ACC112 (cell line): ENCODE measurements around the gene VPS16.

Experiments
- H2AFZ ChIP-seq: fragments of 200-600 bp; sonication (generic); one replicate; pipeline ENCODE4 v1.6.0; 2017; ENCODE audit warnings: antibody characterized with exemption, low read length; ENCODE audit not compliant: unreplicated experiment
- H3K27ac ChIP-seq: fragments of 200-600 bp; sonication (generic); 2 replicates; pipeline ENCODE4 v1.5.1; 2014; ENCODE audit warnings: low read depth, mild to moderate bottlenecking, antibody characterized with exemption, low read length, moderate library complexity
- H3K27me3 ChIP-seq: fragments of 200-600 bp; sonication (generic); 2 replicates; pipeline ENCODE4 v1.6.1; 2014; ENCODE audit warnings: mild to moderate bottlenecking, antibody characterized with exemption, low read length, moderate library complexity, mixed read lengths; ENCODE audit not compliant: insufficient read depth
- H3K36me3 ChIP-seq: fragments of 200-600 bp; sonication (generic); 2 replicates; pipeline ENCODE4 v1.6.1; 2016; ENCODE audit warnings: mild to moderate bottlenecking, antibody characterized with exemption, low read length, moderate library complexity, mixed read lengths; ENCODE audit not compliant: insufficient read depth
- H3K4me1 ChIP-seq: fragments of 200-600 bp; sonication (generic); one replicate; pipeline ENCODE4 v1.6.1; 2016; ENCODE audit warnings: low read length, mixed read lengths; ENCODE audit not compliant: insufficient read depth, unreplicated experiment, control insufficient read depth
- H3K4me3 ChIP-seq: fragments of 200-600 bp; sonication (generic); 2 replicates; pipeline ENCODE4 v1.5.1; 2014; ENCODE audit warnings: mild to moderate bottlenecking, low read depth, low read length
- H3K79me2 ChIP-seq: fragments of 200-600 bp; sonication (generic); one replicate; pipeline ENCODE4 v1.6.0; 2016; ENCODE audit warnings: low read length; ENCODE audit not compliant: control insufficient read depth, unreplicated experiment, insufficient read depth

Gene VPS16

DNA sequence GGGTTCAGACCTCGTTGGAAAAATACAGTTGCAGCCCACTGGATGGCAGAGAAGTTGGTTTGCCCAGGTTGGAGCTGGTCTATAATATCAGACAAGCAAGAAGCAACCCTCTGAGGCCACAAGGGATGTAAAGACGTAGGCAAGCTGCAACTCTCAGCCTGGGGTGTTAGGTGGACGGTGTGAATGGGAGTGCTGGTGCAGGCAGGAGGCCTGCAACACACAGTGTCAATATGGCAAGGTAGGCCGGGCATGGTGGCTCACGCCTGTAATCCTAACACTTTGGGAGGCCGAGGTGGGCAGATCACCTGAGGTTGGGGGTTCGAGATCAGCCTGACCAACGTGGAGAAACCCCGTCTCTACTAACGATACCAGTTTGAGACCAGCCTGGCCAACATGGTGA is 10.5 kb downstream of the VPS16 start:
- Histone ChIP-seq H2AFZ (no peak overlapping the region), H3K27ac (no peak overlapping the region), H3K27me3 (no peaks in the 10 kb centered on the region), H3K4me3 (no peak overlapping the region), H3K79me2 (peaks cover 8% of the 10 kb centered on the region), H3K36me3 (peaks cover 3% of the 10 kb centered on the region; the same call in 1 of the 2 replicates), H3K4me1 (peaks cover 7% of the 10 kb centered on the region)

DNA sequence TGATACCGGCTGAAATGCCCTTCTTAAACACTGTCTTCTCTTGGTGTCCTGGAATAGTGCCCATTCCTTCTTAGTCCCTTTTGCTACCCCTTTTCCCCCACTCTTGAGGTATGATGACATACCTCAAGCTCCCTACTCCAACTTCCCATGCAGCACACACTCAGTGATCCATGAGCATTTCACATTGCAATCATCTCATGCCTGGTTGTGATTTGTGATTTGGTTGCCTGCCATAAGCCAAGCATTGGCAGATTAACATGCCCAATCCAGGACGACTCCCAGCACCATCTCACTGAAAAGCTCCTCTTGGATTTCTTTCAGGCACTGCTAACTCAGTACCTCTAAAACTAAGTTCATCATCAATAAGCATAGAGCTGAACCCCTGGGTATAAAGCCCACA is 18.0 kb downstream of the VPS16 start:
- H3K4me3 ChIP-seq, result no peak overlapping the region
- no peaks in the 10 kb centered on the region; the same call in 1 of the 2 replicates for H3K36me3 ChIP-seq
- no peak overlapping the region for H3K27ac ChIP-seq
- H3K4me1 ChIP-seq, result peaks cover 9% of the 10 kb centered on the region
- H2AFZ ChIP-seq, result no peak overlapping the region
- no peaks in the 10 kb centered on the region for H3K27me3 ChIP-seq
- H3K79me2 ChIP-seq, result peaks cover 3% of the 10 kb centered on the region

DNA sequence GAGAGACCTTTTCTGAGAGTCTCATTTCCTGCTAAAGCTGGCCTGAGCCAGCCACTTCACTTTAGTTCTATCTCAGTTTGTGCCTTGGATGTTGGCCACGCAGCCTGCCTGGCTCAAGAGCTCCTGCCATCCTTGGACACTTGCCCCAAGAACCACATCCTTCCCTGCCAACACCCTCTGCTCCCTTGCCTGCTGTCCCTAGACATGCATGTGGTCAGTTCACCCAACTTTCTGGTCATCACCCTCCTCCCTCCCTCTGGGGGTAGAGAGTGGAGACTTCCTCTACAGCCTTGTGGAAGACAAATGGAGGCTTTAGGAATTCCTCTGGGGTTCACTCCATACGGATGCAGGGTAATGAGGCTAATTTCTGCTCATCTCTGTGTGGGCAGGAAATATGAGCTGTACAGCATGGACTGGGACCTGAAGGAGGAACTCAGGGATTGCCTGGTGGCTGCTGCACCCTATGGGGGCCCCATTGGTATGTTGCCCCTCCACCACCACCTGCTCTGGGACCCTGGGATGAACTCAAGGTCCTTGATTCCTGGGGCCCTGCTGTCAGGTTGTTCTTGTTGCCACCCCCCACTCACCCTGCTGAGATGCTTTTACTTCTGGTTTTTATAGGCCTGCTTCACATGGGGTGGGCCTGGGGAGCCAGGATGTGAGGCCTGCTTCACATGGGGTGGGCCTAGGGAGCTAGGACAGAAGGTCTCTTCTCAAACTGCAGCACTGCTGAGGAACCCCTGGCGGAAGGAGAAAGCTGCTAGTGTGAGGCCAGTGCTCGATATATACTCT is 19.0 kb downstream of the VPS16 start:
- Histone ChIP-seq H3K4me3 (no peak overlapping the region), H3K4me1 (peaks cover 9% of the 10 kb centered on the region), H3K79me2 (peaks cover 3% of the 10 kb centered on the region), H2AFZ (no peak overlapping the region), H3K36me3 (no peaks in the 10 kb centered on the region; the same call in 1 of the 2 replicates), H3K27ac (no peak overlapping the region), H3K27me3 (no peaks in the 10 kb centered on the region)

DNA sequence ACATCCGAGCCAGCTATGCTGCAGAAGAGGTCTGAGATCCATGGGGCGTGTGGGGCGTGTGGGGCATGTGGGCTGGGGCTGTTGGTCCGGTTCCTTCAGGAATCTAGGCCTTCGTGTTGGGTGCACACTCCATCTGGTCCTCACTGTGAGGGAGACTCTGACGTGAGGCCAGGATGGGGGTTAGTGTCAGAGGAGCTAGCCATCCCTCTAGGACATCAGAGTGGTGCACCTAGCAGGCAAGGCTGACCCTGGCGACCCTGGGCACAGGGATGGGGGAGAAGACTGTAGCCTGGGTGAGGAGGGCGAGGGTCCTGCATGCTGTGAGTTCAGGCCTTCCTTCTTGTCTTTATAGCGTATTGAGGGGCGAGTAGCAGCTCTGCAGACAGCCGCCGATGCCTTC is 24.1 kb downstream of the VPS16 start:
- peaks cover 22% of the 10 kb centered on the region for H3K4me1 ChIP-seq
- H3K27ac ChIP-seq, result no peak overlapping the region
- H3K4me3 ChIP-seq, result no peak overlapping the region
- peaks cover 4% of the 10 kb centered on the region; the same call in 1 of the 2 replicates for H3K36me3 ChIP-seq
- no peak overlapping the region for H2AFZ ChIP-seq
- no peaks in the 10 kb centered on the region for H3K27me3 ChIP-seq
- H3K79me2 ChIP-seq, result no peaks in the 10 kb centered on the region

DNA sequence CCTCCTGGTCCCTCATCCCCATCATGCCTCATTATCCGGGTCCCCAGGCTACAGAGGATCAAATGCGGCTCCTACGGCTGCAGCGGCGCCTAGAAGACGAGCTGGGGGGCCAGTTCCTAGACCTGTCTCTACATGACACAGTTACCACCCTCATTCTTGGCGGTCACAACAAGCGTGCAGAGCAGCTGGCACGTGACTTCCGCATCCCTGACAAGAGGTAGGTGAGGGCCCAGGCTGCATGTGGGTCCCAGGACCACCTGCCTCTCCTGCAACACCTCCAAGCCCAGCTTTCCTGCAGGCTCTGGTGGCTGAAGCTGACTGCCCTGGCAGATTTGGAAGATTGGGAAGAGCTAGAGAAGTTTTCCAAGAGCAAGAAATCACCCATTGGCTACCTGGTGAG is 24.6 kb downstream of the VPS16 start:
- H3K36me3 ChIP-seq, result peaks cover 4% of the 10 kb centered on the region; the same call in 1 of the 2 replicates
- H2AFZ ChIP-seq, result no peak overlapping the region

DNA sequence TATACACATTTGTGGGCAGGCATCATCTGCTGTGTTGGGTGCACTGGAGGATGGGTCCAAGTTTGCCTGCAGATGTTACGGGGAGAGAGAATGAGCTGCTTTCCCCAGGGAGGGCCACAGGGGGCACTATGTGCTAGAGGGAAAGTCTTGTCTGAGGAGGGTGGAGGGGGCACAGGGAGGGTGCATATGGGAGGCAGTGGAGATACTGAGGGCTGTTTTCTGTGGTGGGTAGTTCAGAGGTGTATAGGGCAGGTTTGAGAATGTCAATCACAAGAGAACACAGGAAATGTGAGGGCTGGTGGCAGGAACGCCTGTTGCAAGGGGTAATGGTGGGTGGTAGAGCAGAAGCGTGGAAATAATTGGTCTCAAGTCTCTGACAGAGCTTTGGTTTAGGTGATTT is 25.1 kb downstream of the VPS16 start:
- H3K79me2 ChIP-seq, result no peaks in the 10 kb centered on the region
- H3K4me3 ChIP-seq, result no peak overlapping the region
- no peak overlapping the region for H2AFZ ChIP-seq
- no peaks in the 10 kb centered on the region for H3K27me3 ChIP-seq
- H3K27ac ChIP-seq, result no peak overlapping the region
- peaks cover 4% of the 10 kb centered on the region; the same call in 1 of the 2 replicates for H3K36me3 ChIP-seq
- H3K4me1 ChIP-seq, result peaks cover 25% of the 10 kb centered on the region

More for the DNA sequence above, 24.6 kb downstream of the VPS16 start:
- H3K27me3 ChIP-seq, result no peaks in the 10 kb centered on the region
- H3K4me3 ChIP-seq, result no peak overlapping the region
- H3K27ac ChIP-seq, result no peak overlapping the region
- no peaks in the 10 kb centered on the region for H3K79me2 ChIP-seq
- H3K4me1 ChIP-seq, result peaks cover 20% of the 10 kb centered on the region

DNA sequence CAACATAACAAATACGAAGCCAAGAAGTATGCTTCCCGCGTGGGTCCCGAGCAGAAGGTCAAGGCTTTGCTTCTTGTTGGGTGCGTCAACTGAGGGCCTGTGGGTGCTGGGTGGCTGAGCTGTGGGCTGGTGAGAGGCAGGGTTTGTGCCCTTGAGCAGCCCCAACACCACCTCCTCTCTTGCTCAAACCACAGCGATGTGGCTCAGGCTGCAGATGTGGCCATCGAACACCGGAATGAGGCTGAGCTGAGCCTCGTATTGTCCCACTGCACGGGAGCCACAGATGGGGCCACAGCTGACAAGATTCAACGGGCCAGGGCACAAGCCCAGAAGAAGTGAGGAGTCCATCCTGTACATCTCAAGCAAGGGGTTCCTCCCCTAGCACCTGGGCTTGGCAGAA is 25.7 kb downstream of the VPS16 start:
- peaks cover 4% of the 10 kb centered on the region; the same call in 1 of the 2 replicates for H3K36me3 ChIP-seq
- H3K4me1 ChIP-seq, result peaks cover 30% of the 10 kb centered on the region
- H3K27ac ChIP-seq, result no peak overlapping the region
- no peak overlapping the region for H2AFZ ChIP-seq
- H3K4me3 ChIP-seq, result no peak overlapping the region
- no peaks in the 10 kb centered on the region for H3K79me2 ChIP-seq
- no peaks in the 10 kb centered on the region for H3K27me3 ChIP-seq

DNA sequence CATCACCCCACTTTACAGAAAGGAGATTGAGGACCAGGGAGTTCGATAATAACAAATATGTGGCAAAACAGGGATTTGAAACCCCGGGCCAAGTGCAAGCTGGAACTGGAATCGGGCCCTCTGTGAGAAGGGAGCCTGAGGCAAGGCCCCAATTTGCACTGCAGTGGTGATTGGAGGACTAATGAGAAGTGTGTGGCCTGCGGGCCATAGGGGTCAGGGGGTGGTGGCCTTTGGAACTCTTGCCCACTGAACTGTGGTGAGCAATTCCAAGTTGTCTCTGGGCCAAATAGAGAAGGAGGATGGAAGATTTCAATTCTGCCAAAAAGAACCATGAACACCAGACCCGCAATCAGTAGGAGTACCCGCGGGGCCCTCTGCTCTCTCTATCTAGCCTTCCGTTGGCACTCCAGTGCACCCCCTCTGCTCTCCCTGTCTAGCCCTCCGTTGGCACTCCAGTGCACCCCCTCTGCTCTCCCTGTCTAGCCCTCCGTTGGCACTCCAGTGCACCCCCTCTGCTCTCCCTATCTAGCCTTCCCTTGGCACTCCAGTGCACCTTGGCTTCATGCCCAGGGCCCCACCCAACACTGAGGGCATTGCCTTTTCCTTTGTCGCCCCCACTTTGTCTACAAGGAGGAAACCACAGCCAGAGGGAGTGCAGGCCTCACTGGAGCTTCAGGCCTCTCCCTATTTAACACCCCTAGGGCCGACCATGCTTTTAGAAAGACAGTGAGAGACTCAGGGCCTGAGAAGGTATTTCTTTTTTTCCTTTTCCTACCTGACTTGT is 26.7 kb downstream of the VPS16 start:
- Histone ChIP-seq H3K27ac (no peak overlapping the region), H3K4me3 (no peak overlapping the region), H3K36me3 (peaks cover 4% of the 10 kb centered on the region; the same call in 1 of the 2 replicates), H3K4me1 (peaks cover 36% of the 10 kb centered on the region), H2AFZ (no peak overlapping the region), H3K27me3 (no peaks in the 10 kb centered on the region), H3K79me2 (no peaks in the 10 kb centered on the region)

DNA sequence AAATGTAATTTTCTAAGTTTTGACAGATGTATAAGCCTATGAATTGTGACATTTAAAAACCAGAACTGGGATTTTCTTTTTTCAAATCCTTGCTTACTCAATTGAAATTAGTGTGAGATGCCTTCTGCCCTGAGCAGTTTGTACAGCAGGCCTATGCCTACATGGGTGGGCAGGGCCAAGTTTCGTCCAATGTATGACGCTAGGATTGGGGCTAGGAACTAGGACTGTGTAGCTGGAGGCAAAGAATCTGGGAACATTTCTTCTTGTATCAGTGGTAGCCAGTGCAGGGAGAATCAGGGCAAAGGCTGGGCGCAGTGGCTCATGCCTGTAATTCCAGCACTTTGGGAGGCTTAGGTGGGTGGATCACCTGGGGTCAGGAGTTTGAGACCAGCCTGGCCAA is 28.8 kb downstream of the VPS16 start:
- Histone ChIP-seq H3K4me1 (peaks cover 36% of the 10 kb centered on the region), H2AFZ (no peak overlapping the region), H3K27me3 (no peaks in the 10 kb centered on the region), H3K79me2 (peaks cover 9% of the 10 kb centered on the region), H3K27ac (no peak overlapping the region), H3K36me3 (peaks cover 4% of the 10 kb centered on the region; the same call in 1 of the 2 replicates), H3K4me3 (no peak overlapping the region)

DNA sequence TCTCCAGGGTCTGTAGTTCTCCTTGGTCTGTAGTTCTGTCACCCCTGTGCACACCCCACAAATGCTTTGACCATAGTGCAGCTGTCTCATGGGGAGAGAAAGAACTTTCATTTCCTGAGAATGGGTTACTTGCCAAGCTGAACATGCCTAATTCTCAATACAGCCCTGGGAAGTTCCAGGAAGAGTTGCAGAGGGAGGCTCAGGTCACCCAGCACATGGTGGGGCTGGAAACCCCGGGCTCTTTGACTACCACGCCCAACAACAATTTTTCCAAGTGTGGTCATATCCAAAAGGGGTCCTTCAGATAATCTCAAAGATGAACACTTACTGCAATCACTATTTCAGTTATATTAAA is 30.5 kb downstream of the VPS16 start:
- Histone ChIP-seq H3K36me3 (no peaks in the 10 kb centered on the region), H3K4me3 (peak overlapping the region; percentile 23; the same call in 1 of the 2 replicates), H2AFZ (no peak overlapping the region), H3K4me1 (peaks cover 45% of the 10 kb centered on the region), H3K79me2 (peaks cover 26% of the 10 kb centered on the region), H3K27me3 (no peaks in the 10 kb centered on the region), H3K27ac (peak overlapping the region; percentile 69)
